ENCODE results near the gene SLC2A6. TPM values are rescaled to one million over a fixed set of nuclear protein-coding genes. Genes with fewer than 3 reads are reported as not detected.

The SLC2A6 gene
- total and polyA plus RNA-seq, 2 experiments from 2014 or later: 2.4 to 8.6 TPM

DNA sequence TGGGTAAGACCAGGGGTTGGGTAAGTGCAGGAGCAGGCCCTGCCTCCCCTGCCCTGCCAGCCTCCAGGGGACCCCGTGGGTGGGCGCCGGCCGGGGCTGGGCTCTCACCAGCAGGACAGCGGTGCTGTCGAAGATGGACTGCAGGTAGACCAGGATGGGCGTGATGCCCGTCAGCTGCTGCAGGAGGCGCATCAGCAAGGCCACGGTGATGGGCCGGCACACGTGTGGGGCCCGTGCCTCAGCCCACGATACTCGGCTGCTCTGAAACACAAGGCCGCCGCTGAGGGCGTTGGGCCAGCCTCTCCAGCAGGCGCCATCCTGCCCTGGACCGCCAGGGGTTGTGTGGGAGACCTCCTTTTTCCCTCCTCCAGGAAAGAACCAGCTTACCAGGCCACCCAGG, 4.0 kb downstream of the SLC2A6 start:
- Histone ChIP-seq H3K27ac (no peak overlapping the region), H3K27me3 (peaks cover 5% of the 10 kb centered on the region), H3K4me3 (no peak overlapping the region), H3K36me3 (no peaks in the 10 kb centered on the region), H3K4me1 (ENCODE audit: low read depth) (peaks cover 4% of the 10 kb centered on the region), H3K9me3 (ENCODE audit: low read depth) (no peaks in the 10 kb centered on the region)
- DNase-seq (ENCODE audit: low read depth in 1 of 2, low spot score in 1 of 2): no peak
- no peak for TF ChIP-seq CTCF (IDR thresholded peaks at IDR 0.05; ENCODE audit: low read depth, low read length)

- Histone ChIP-seq H3K27ac (no peak overlapping the region), H3K4me1 (ENCODE audit: low read depth) (peaks cover 4% of the 10 kb centered on the region), H3K9me3 (ENCODE audit: low read depth) (no peaks in the 10 kb centered on the region), H3K36me3 (no peaks in the 10 kb centered on the region), H3K4me3 (no peak overlapping the region), H3K27me3 (no peaks in the 10 kb centered on the region)
- DNase-seq (ENCODE audit: low read depth in 1 of 2, low spot score in 1 of 2): no peak
- no peak for TF ChIP-seq CTCF (IDR thresholded peaks at IDR 0.05; ENCODE audit: low read depth, low read length)
Measured at GRCh38 chr9:133474215-133474614, 4.7 kb downstream of the SLC2A6 start.

GRCh38 chr9:133473743-133474142, 5.2 kb downstream of the SLC2A6 start:
- H3K9me3 ChIP-seq (ENCODE audit: low read depth): no peaks in the 10 kb centered on the region
- no peak overlapping the region for H3K4me3 ChIP-seq
- peaks cover 4% of the 10 kb centered on the region for H3K4me1 ChIP-seq (ENCODE audit: low read depth)
- peaks cover 2% of the 10 kb centered on the region for H3K36me3 ChIP-seq
- H3K27me3 ChIP-seq: no peaks in the 10 kb centered on the region
- no peak overlapping the region for H3K27ac ChIP-seq
- no peak for TF ChIP-seq CTCF (IDR thresholded peaks at IDR 0.05; ENCODE audit: low read depth, low read length)
- DNase-seq (ENCODE audit: low read depth in 1 of 2, low spot score in 1 of 2): no peak

- DNase-seq (ENCODE audit: low read depth in 1 of 2, low spot score in 1 of 2): no peak
- Histone ChIP-seq H3K36me3 (peaks cover 3% of the 10 kb centered on the region), H3K27me3 (no peaks in the 10 kb centered on the region), H3K4me1 (ENCODE audit: low read depth) (no peaks in the 10 kb centered on the region), H3K27ac (no peak overlapping the region), H3K4me3 (no peak overlapping the region), H3K9me3 (ENCODE audit: low read depth) (no peaks in the 10 kb centered on the region)
- no peak for TF ChIP-seq CTCF (IDR thresholded peaks at IDR 0.05; ENCODE audit: low read depth, low read length)
Measured at GRCh38 chr9:133472753-133473378, 6.0 kb downstream of the SLC2A6 start.

GRCh38 chr9:133472277-133472645, 6.6 kb downstream of the SLC2A6 start:
- no peak overlapping the region for H3K4me3 ChIP-seq
- H3K9me3 ChIP-seq (ENCODE audit: low read depth): no peaks in the 10 kb centered on the region
- no peaks in the 10 kb centered on the region for H3K27me3 ChIP-seq
- no peak for TF ChIP-seq CTCF (IDR thresholded peaks at IDR 0.05; ENCODE audit: low read depth, low read length)
- no peak for DNase-seq (ENCODE audit: low read depth in 1 of 2, low spot score in 1 of 2)
- peaks cover 3% of the 10 kb centered on the region for H3K36me3 ChIP-seq
- no peaks in the 10 kb centered on the region for H3K4me1 ChIP-seq (ENCODE audit: low read depth)
- no peak overlapping the region for H3K27ac ChIP-seq
